ENCODE data around the gene TMEFF2. TPM values are rescaled to one million over a fixed set of nuclear protein-coding genes. Genes with fewer than 3 reads are reported as not detected.

The TMEFF2 gene
- total and polyA plus RNA-seq, 3 experiments from 2014 or later: not detected

DNA sequence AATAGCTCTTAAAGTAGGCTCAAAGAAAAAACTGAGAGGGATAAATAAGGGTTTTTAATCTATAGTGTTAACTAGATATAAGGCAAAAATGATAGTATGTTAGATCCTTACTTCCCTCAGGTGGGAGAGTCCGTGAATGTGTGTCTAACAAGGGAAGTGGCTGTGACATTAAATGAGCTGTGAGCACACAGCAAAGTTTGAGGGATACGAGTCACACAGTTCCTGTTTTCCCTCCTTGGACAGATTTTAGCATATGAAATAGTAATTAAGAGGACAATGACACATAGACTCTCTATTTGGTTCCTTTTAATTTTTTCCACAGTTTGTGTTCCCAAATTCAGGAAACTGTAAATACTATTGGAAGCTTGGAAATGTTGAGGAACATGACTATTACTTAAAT lies 199.4 kb downstream of the TMEFF2 start:
- Mint-ChIP-seq H3K9me3 (no peaks in the 10 kb centered on the region), H3K4me3 (no peak overlapping the region), H3K4me1 (no peaks in the 10 kb centered on the region), H3K27ac (no peak overlapping the region), H3K36me3 (no peaks in the 10 kb centered on the region), H3K27me3 (peaks cover 0 to 20% of the 10 kb centered on the region in 2 donors)
- H3K4me1 ChIP-seq (ENCODE audit: insufficient read depth, low read length): no peaks in the 10 kb centered on the region
- no peaks in the 10 kb centered on the region for H3K9me3 ChIP-seq (ENCODE audit: low read length)
- no peak for DNase-seq
- H3K36me3 ChIP-seq (ENCODE audit: insufficient read depth, low read length): no peaks in the 10 kb centered on the region
- no peak overlapping the region for H3K27ac ChIP-seq (ENCODE audit: low read depth, low read length)
- H3K4me3 ChIP-seq (ENCODE audit: low read length): no peak overlapping the region
- CTCF ChIA-PET: no interaction called here
- POLR2A ChIA-PET: no interaction called here
- H3K27me3 ChIP-seq (ENCODE audit: insufficient read depth, low read length, poor library complexity, severe bottlenecking): peaks cover 6% of the 10 kb centered on the region

DNA sequence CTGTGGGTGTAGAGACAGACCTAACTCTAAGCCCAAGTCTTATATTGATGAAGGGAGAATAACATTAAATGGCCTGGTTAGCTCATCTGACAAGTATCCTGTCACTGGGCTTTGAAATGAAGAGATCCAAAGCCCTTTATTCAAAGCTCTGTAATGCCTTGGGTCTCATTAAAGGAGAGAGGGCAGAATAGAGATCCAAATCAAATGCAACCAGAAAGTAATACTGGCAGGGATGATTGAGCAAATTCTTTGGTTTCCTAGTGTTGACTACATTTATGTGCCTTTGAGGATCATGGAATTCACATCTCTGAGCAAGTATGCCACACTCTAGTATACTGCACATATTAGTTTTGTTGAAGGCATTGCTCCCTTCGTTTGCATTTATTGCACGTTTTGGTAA lies 200.0 kb downstream of the TMEFF2 start:
- ChIA-PET CTCF (no interaction called here), POLR2A (no interaction called here)
- Mint-ChIP-seq H3K9me3 (no peaks in the 10 kb centered on the region), H3K27me3 (peaks cover 0 to 19% of the 10 kb centered on the region in 2 donors), H3K27ac (no peak overlapping the region), H3K4me1 (no peaks in the 10 kb centered on the region), H3K36me3 (no peaks in the 10 kb centered on the region), H3K4me3 (no peak overlapping the region)
- H3K27ac ChIP-seq (ENCODE audit: low read depth, low read length): no peak overlapping the region
- H3K4me3 ChIP-seq (ENCODE audit: low read length): no peak overlapping the region
- peaks cover 6% of the 10 kb centered on the region for H3K27me3 ChIP-seq (ENCODE audit: insufficient read depth, low read length, poor library complexity, severe bottlenecking)
- no peaks in the 10 kb centered on the region for H3K9me3 ChIP-seq (ENCODE audit: low read length)
- DNase-seq: no peak
- H3K4me1 ChIP-seq (ENCODE audit: insufficient read depth, low read length): no peaks in the 10 kb centered on the region
- no peaks in the 10 kb centered on the region for H3K36me3 ChIP-seq (ENCODE audit: insufficient read depth, low read length)

DNA sequence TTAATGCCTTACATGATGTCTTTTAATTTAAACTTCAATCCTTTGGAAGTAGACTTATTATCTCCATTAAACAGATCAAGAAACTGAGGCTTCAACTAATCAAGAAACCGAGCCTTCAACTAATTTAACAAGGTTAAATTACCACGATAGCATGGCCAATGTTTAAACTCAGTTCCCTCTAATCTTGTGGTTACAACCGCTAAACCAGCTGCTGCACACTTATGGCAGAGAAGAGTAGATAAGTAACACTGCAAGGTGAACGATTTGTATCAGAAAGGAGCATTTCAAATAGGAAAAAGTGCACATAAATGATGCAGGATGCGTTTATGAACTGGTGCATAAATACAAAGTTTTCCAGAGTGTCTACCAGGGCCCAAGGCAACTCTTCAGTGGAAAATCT lies 203.3 kb downstream of the TMEFF2 start:
- no peaks in the 10 kb centered on the region for H3K4me1 ChIP-seq (ENCODE audit: insufficient read depth, low read length)
- no peaks in the 10 kb centered on the region for H3K36me3 Mint-ChIP-seq

DNA sequence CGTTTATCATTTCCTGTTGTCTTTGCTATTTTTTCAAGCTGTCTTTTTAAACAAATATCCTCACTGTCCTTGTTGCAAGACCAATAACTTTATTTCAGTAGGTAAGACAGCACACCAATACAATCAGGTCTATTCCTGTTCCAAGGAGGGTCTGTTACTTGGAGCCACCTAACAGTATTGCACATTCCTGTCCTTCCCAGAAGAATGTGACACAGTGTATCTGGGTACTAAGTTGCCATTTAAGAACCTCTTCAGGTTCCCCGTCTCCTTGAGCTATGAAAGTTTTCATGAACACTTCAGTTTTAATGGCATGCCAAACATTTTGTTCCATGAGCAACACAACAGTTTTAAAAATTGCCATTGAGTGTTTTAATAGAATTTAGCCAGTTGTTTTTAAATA lies 209.0 kb downstream of the TMEFF2 start:
- no peak for DNase-seq
- H3K9me3 ChIP-seq (ENCODE audit: low read length): no peaks in the 10 kb centered on the region
- Mint-ChIP-seq H3K4me3 (no peak overlapping the region), H3K27ac (no peak overlapping the region), H3K4me1 (no peaks in the 10 kb centered on the region), H3K36me3 (no peaks in the 10 kb centered on the region), H3K9me3 (no peaks in the 10 kb centered on the region), H3K27me3 (peaks cover 0 to 8% of the 10 kb centered on the region in 2 donors)
- no peak overlapping the region for H3K27ac ChIP-seq (ENCODE audit: low read depth, low read length)
- POLR2A ChIA-PET: no interaction called here
- no peaks in the 10 kb centered on the region for H3K36me3 ChIP-seq (ENCODE audit: insufficient read depth, low read length)
- no peaks in the 10 kb centered on the region for H3K4me1 ChIP-seq (ENCODE audit: insufficient read depth, low read length)
- no peaks in the 10 kb centered on the region for H3K27me3 ChIP-seq (ENCODE audit: insufficient read depth, low read length, poor library complexity, severe bottlenecking)
- H3K4me3 ChIP-seq (ENCODE audit: low read length): no peak overlapping the region
- CTCF ChIA-PET: no interaction called here

More for the DNA sequence above, 203.3 kb downstream of the TMEFF2 start:
- Mint-ChIP-seq H3K4me1 (no peaks in the 10 kb centered on the region), H3K27ac (no peak overlapping the region), H3K4me3 (no peak overlapping the region), H3K27me3 (peaks cover 0 to 15% of the 10 kb centered on the region in 2 donors), H3K9me3 (no peaks in the 10 kb centered on the region)
- CTCF ChIA-PET: no interaction called here
- Histone ChIP-seq H3K9me3 (ENCODE audit: low read length) (no peaks in the 10 kb centered on the region), H3K4me3 (ENCODE audit: low read length) (no peak overlapping the region), H3K36me3 (ENCODE audit: insufficient read depth, low read length) (no peaks in the 10 kb centered on the region), H3K27ac (ENCODE audit: low read depth, low read length) (no peak overlapping the region), H3K27me3 (ENCODE audit: insufficient read depth, low read length, poor library complexity, severe bottlenecking) (peaks cover 6% of the 10 kb centered on the region)
- POLR2A ChIA-PET: no interaction called here
- DNase-seq: no peak

DNA sequence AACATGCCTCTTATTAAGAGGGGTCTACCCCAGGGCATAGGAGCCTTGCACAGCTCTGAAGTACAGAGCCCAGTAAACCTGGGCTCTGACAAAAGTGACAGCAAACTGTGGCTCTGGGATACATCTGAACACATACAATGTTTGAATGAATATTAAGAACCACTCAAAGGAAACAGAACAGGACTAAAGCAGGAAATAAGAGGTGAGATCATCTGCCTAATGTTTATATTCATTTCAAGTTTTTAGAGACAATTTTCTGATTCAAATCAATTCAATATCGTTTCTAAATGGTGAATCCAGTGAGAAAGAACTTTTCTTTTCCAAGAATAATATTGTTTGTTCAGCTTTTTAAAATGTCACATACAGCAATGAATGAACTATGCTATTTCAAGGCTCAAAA lies 211.1 kb downstream of the TMEFF2 start:
- H3K27ac ChIP-seq (ENCODE audit: low read depth, low read length): no peak overlapping the region

DNA sequence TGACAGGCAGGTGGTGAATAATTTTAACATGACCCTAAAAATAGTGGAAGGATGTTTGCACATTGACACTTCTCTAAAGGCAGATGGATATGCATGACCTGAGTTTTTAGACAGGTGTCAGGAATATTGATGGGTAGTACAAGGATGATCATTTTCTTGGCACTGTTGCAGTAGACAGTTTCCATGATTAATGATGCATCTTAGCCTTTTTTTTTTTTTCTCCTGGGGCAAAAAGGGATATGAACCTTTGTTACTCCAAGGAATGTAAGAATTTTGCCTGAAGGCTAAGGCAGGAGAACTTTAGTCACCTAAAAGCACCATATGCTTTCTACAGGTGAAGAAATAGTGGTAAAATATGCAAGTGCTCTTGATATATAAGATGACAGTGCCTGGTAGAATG lies 211.5 kb downstream of the TMEFF2 start:
- CTCF ChIA-PET: no interaction called here
- no peaks in the 10 kb centered on the region for H3K36me3 Mint-ChIP-seq
- DNase-seq: no peak
- Histone ChIP-seq H3K4me3 (ENCODE audit: low read length) (no peak overlapping the region), H3K4me1 (ENCODE audit: insufficient read depth, low read length) (no peaks in the 10 kb centered on the region), H3K27me3 (ENCODE audit: insufficient read depth, low read length, poor library complexity, severe bottlenecking) (no peaks in the 10 kb centered on the region), H3K9me3 (ENCODE audit: low read length) (no peaks in the 10 kb centered on the region), H3K36me3 (ENCODE audit: insufficient read depth, low read length) (no peaks in the 10 kb centered on the region), H3K27ac (ENCODE audit: low read depth, low read length) (no peak overlapping the region)
- H3K4me1 Mint-ChIP-seq: no peaks in the 10 kb centered on the region
- peaks cover 4 to 12% of the 10 kb centered on the region in 2 donors for H3K27me3 Mint-ChIP-seq
- H3K27ac Mint-ChIP-seq: no peak overlapping the region
- POLR2A ChIA-PET: no interaction called here
- H3K9me3 Mint-ChIP-seq: no peaks in the 10 kb centered on the region
- H3K4me3 Mint-ChIP-seq: no peak overlapping the region

More for the DNA sequence above, 211.1 kb downstream of the TMEFF2 start:
- H3K4me3 Mint-ChIP-seq: no peak overlapping the region
- POLR2A ChIA-PET: no interaction called here
- CTCF ChIA-PET: no interaction called here
- no peaks in the 10 kb centered on the region for H3K36me3 Mint-ChIP-seq
- H3K27me3 Mint-ChIP-seq: peaks cover 4 to 12% of the 10 kb centered on the region in 2 donors
- Histone ChIP-seq H3K36me3 (ENCODE audit: insufficient read depth, low read length) (no peaks in the 10 kb centered on the region), H3K4me1 (ENCODE audit: insufficient read depth, low read length) (no peaks in the 10 kb centered on the region), H3K9me3 (ENCODE audit: low read length) (no peaks in the 10 kb centered on the region), H3K27me3 (ENCODE audit: insufficient read depth, low read length, poor library complexity, severe bottlenecking) (no peaks in the 10 kb centered on the region), H3K4me3 (ENCODE audit: low read length) (no peak overlapping the region)
- H3K27ac Mint-ChIP-seq: no peak overlapping the region
- H3K4me1 Mint-ChIP-seq: no peaks in the 10 kb centered on the region
- DNase-seq: no peak
- no peaks in the 10 kb centered on the region for H3K9me3 Mint-ChIP-seq

DNA sequence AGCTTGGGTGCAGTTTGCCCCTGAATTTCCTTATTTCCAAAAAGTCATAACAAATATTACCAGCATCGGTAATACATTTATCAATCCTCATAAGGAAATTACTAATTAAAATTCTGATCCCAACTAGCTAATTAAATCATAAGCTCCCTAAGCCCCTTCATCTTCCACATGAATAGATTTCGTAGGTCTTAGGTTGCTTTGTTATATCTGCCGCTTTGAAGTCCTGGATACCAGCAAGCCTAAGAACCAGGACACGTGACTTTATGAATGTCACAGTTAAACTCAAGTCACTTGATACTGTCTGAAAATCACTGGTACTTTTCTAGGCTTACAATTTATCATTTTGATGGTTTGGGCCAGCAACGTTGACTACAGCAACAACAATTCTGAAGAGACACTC lies 213.0 kb downstream of the TMEFF2 start:
- POLR2A ChIA-PET: no interaction called here
- no peaks in the 10 kb centered on the region for H3K9me3 Mint-ChIP-seq
- no peaks in the 10 kb centered on the region for H3K36me3 Mint-ChIP-seq

DNA sequence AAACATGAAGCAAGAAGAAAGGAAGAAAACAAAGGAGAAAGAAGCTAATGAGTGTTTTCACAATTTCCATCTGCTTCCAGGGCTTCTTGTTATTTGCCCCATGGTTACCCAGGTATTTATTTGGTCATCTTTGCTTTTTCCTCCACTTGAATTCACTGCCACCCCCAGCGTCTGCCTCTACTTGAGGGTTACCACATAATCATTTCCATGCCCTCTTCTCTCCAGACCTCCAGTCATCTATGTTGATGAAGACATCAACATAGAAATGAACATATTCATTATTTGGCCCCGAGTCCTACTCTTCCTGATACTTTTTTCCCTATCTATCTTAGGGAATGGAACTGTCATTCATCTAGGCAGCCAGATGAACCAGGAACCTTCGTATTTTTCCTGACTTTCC lies 214.2 kb downstream of the TMEFF2 start:
- no peaks in the 10 kb centered on the region for H3K4me1 ChIP-seq (ENCODE audit: insufficient read depth, low read length)
- H3K4me3 ChIP-seq (ENCODE audit: low read length): no peak overlapping the region
- no peaks in the 10 kb centered on the region for H3K36me3 Mint-ChIP-seq
- H3K9me3 ChIP-seq (ENCODE audit: low read length): no peaks in the 10 kb centered on the region
- H3K27me3 ChIP-seq (ENCODE audit: insufficient read depth, low read length, poor library complexity, severe bottlenecking): no peaks in the 10 kb centered on the region
- DNase-seq: no peak
- ChIA-PET POLR2A (no interaction called here), CTCF (no interaction called here)
- peaks cover 4 to 19% of the 10 kb centered on the region in 2 donors for H3K27me3 Mint-ChIP-seq
- H3K36me3 ChIP-seq (ENCODE audit: insufficient read depth, low read length): no peaks in the 10 kb centered on the region
- H3K27ac ChIP-seq (ENCODE audit: low read depth, low read length): no peak overlapping the region
- no peak overlapping the region for H3K4me3 Mint-ChIP-seq
- no peaks in the 10 kb centered on the region for H3K9me3 Mint-ChIP-seq
- H3K27ac Mint-ChIP-seq: no peak overlapping the region
- no peaks in the 10 kb centered on the region for H3K4me1 Mint-ChIP-seq

More for the DNA sequence above, 213.0 kb downstream of the TMEFF2 start:
- H3K4me3 Mint-ChIP-seq: no peak overlapping the region
- Histone ChIP-seq H3K9me3 (ENCODE audit: low read length) (no peaks in the 10 kb centered on the region), H3K27me3 (ENCODE audit: insufficient read depth, low read length, poor library complexity, severe bottlenecking) (no peaks in the 10 kb centered on the region), H3K27ac (ENCODE audit: low read depth, low read length) (no peak overlapping the region), H3K36me3 (ENCODE audit: insufficient read depth, low read length) (no peaks in the 10 kb centered on the region), H3K4me3 (ENCODE audit: low read length) (no peak overlapping the region), H3K4me1 (ENCODE audit: insufficient read depth, low read length) (no peaks in the 10 kb centered on the region)
- H3K27me3 Mint-ChIP-seq: peaks cover 4 to 16% of the 10 kb centered on the region in 2 donors
- H3K27ac Mint-ChIP-seq: no peak overlapping the region
- no peak for DNase-seq
- no peaks in the 10 kb centered on the region for H3K4me1 Mint-ChIP-seq
- CTCF ChIA-PET: no interaction called here

DNA sequence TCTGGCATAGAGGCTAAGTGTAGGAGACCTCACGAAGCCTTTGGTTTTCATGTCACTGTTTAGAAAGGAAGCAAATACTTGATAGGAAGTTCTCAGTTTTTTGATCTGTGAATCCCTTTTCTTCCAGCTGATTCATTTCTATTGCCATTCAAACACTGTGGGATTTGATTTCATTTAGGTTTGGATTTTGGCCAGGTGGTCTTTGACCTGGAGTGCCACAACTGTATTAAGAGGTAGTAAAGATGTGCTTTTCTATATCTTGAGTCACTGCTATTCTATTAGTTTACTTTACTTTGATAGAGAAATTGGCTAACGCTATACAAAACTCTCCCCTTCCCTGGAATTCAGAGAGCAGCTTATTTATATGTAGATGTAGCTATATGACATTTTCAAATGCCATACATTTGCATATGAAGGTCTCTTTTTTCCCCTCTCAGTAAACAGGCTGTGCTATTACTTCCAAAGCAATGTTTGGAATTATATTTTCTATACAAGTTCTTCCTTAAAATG lies 215.5 kb downstream of the TMEFF2 start:
- no peak overlapping the region for H3K4me3 Mint-ChIP-seq
- CTCF ChIA-PET: no interaction called here
- Histone ChIP-seq H3K4me1 (ENCODE audit: insufficient read depth, low read length) (no peaks in the 10 kb centered on the region), H3K27me3 (ENCODE audit: insufficient read depth, low read length, poor library complexity, severe bottlenecking) (no peaks in the 10 kb centered on the region), H3K36me3 (ENCODE audit: insufficient read depth, low read length) (no peaks in the 10 kb centered on the region), H3K27ac (ENCODE audit: low read depth, low read length) (no peak overlapping the region), H3K9me3 (ENCODE audit: low read length) (no peaks in the 10 kb centered on the region), H3K4me3 (ENCODE audit: low read length) (no peak overlapping the region)
- H3K36me3 Mint-ChIP-seq: no peaks in the 10 kb centered on the region
- DNase-seq: no peak
- no peaks in the 10 kb centered on the region for H3K4me1 Mint-ChIP-seq
- H3K9me3 Mint-ChIP-seq: no peaks in the 10 kb centered on the region
- no peak overlapping the region for H3K27ac Mint-ChIP-seq
- H3K27me3 Mint-ChIP-seq: peaks cover 5 to 22% of the 10 kb centered on the region in 2 donors
- POLR2A ChIA-PET: no interaction called here
